GM21825 (cell line): ENCODE results near the gene KBTBD12.

Source experiments
- ATAC-seq: cut with Tn5 transposase; IDR thresholded peaks from one replicate; pipeline ENCODE4 v1.9.1; 2021; ENCODE audit warnings: mild to moderate bottlenecking, moderate library complexity; ENCODE audit not compliant: unreplicated experiment

Gene KBTBD12

DNA sequence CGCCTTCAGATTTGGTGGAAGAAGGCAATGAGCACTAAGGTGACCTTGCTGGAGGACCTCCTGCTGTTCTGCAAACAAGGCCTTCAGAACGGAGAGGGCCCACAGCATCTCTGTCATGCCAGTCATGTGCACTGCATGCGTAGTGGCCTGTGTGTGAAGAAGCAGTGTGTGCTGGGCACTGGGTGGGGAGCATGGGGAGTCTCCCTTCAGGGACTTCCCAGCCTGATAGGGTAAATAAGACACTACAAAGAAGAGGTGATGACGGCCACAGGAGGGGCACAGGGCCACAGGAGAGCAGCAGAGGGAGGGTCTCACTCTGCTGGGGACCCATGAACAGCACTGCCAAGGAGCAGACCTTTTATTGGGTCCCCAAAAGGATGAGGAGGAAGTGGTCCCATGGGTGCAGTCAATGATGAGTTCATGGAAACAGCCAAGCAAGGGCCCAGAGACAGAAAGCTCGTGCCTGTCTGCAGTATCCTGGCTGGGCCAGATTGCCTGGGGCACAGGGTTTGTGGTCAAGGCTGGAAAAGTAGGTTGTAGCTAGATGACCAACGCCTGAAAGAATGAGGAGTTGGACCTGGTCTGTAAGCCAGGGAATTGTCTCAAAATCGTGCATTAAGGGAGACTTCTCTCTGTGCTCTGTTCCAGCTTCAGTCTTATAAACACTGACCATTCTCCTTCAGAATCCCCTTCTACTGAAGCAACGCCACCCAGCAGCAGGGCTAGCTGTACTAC lies 69.4 kb downstream of the KBTBD12 start:
- ATAC-seq: no peak

DNA sequence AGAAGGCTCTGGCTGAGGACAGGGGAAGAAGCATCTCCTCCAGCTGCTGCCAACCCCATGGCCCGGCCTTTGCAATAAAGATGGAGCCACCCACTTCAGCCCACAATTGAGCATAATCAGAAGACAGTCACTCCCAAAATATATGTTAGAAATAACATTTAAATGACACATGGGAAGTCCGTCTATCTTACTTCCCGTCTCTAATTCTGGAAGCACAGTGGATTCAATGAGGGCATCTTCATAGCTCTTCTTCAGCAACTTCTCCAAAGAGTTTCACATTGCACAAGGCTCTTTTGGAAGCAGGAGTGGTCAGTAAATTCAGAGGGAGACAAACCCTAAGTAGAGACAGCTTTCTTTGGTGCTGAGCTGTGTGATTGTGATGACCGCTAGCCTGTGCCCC lies 70.2 kb downstream of the KBTBD12 start:
- no peak for ATAC-seq

DNA sequence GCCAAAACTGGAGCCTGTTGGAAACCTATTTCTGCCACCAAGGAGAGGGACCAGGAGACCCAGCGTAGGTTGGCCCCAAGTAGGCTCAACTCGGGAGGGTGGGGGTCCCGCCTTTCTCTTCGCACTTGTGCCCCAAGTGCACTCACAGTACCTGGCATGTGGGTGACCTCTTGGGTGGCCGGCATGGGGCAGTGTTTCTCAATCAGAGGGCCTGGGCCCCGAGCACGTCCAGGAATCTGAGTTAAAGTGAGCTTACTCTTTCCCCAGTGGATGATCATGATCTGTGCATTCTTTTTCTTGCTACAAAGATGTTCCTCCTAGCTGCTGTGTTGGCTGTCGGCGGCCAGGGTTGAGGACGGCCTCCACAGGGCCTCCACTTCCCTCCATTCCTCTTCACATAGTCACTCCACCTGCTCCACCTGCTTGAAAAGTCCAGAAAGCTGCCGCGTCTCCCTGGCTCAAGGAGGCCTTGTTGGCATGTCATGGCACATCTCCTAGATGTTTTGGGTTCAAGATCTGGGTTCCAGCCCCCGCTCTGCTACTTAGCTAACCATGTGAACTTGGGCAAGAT lies 70.7 kb downstream of the KBTBD12 start:
- no peak for ATAC-seq

DNA sequence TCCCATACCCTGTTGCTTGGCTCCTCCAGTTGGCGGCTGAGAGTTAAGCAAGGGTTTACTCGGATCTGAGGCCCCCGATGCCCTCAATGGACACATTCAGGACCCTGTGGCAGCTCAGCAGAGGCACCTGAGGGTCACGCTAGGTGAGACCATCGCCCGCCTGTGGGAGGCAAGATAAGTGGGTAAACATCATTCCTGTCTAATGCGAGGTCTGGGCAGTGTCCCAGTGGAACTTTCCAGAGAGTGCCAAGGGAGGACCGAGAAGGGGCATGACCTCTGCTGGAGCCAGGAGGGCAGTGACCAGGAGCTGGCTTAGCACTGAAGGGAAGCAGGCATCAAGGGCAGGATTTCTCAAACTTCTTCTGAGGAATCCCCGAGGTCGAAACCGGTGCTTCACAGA lies 71.8 kb downstream of the KBTBD12 start:
- no peak for ATAC-seq

DNA sequence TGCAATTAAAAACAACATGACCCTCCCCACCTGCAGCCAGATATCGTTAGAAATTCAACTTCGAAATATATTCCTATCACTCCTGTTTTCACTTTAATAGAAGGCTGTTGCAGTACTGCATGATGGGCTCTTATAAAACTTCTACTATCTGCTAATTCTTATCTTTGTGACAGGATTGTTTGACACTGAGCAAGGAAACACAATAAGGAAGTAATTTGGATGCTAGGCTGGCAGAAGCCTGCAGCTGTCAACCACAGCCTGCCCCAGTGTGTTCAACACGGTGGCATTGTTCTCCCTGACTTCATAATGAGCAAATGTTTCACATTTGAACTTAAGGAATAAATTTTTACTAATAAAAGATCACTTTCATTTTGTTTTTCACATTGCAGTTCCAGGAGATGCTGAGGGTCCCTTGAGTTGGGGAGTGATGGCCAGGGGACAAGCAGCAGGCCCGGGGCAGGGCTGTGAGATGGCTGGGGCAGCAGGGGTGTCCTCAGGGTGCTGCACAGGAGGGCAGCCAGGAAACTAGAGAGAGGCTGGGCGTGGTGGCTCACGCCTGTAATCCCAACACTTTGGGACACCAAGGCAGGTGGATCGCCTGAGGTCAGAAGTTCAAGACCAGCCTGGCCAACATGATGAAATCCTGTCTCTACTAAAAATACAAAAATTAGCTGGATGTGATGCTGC lies 72.4 kb downstream of the KBTBD12 start:
- ATAC-seq: no peak

DNA sequence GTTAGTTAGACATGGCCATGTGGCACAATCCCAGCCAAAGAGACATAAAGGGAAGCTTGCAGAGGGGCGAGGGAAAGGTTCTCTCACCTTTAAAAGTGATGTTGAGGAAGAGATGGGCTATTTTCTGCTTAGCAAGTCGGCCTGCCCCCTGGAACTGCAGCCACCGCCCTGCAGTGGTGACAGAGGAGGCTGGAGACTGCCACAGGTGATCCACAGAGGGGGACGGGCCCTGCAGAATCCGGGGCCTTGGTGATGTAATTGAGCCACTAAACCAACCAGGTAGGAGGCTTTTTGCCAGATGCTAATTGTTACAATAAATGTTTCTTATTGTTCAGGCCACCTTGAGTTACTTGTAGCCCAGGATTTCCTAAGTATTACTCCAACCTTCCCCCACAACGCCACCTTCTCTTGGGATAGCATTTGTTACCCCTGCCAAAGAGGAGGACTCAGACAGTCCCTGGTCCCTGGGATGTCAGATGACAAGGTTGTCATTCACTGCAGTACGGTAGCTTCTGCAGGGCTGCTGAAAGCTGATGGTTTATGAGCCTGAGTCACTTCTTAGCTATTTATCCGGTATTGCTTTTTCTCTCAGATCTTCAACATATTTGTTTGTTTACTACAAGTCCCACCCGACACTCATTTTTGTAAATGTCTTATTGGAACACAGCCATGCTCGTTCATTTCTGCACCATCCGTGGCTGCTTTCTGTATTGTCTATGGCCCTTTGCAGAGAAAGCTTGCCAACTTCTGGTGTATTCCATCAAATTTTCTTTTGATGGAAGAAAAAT lies 73.9 kb downstream of the KBTBD12 start:
- no peak for ATAC-seq

DNA sequence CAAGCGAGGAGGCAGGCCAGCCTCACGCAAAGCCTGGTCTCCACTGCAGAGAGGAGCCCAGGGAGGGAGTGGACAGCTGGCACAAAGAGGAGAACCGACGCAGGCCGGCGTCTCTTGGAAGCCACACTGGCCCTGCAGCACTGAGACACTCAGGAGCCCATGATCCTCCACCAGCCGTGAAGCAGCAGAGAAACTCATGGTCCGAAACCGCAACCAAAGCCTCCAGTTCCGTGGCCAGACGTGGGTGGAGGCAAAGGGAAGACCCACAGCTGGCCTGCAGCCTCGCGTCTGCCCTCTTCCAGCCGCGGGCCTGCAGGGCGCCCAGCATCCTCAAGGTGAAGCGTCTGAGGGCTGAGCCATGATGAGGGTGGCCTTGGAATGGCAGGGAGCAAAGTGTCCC lies 75.0 kb downstream of the KBTBD12 start:
- ATAC-seq: no peak

DNA sequence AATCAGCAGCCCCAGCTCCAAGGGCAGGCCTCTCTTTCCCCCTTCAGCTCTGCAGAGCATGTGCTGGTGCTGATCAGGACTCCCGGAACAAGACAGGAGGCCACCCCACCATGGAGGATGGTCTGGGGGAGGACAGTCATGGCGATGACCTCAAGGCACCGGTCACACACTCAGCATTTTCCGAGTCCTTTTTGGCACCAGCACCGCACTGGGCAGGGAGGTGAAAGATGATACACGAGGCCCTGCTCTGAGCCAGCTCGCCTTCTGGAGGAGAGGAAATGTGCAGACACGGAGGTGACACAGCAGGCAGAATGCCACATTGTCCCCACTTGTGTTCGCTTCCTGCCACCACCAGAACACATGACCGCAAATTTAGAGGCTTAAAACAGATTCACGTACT lies 75.4 kb downstream of the KBTBD12 start:
- ATAC-seq: no peak

DNA sequence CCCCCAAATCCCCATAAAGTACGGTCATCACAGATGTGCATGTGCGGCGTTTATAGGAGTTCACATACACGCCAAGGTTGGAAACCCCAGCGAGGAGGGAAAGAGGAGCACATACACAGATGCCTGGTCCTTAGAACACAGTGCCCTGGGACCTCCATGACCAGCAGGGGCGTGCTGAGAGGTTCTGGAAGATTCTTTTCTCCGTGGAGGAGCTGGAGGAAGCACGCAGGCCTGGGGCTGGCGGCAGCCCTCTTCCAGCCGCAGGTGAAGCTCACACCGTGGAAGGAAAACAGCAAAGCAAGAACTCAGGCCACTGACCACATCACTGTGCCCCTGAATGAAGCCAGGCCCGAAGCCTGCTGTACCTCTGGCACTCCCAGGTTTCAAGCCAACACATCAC lies 76.2 kb downstream of the KBTBD12 start:
- ATAC-seq: no peak

DNA sequence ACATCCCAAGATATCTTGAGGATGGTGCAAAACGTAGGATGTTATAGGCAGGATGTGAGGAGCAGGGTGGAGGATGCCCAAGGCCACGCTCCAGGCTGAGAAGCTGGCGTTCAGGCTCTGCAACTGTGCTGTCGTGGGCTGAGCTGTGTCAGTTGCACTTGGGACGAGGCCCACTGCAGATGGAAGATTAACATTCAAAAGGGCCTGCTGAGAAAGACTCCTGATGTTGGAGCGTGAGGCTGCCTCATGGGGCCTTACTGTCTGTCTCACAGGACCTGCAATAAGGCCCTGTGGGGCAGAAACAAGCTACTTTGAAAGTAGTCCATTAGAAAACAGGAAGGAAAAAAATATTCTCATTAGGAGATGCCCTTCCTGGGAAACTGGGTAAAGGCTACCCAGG lies 76.6 kb downstream of the KBTBD12 start:
- no peak for ATAC-seq

DNA sequence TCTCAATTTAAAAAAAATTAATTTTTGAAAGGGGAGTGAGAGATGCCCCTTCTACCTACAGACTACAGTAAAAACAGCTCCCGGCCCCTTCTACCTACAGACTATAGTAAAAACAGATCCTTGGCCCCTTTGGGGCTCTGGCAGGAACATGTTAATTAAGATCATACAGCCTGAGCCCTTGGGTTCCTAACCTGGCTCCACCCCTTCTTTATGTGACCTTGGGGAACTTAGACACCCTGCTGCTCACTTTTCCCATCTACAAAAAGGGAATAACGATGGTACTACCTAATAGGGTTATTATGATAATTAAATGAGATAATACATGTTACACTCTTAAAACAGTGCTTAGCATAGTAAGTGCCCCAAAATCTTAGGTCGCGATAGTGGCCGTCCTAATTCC lies 77.1 kb downstream of the KBTBD12 start:
- no peak for ATAC-seq

DNA sequence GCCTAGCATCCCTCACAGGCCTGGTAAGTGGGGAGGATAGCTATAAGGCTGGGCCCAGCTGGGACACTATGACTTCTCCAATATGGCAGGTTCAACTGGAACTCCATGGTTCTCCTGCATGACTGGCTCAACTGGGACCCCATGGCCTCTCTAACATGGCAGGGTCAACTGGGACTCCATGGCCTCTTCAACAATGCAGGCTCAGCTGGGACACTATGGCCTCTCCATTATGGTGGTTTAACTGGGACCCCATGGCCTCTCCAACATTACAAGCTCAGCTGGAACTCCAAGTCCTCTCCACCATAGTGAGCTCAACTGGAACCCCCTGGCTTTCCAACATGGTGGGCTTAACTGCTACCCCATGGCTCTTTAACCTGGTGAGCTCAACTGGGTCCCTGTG lies 79.0 kb downstream of the KBTBD12 start:
- ATAC-seq: no peak

DNA sequence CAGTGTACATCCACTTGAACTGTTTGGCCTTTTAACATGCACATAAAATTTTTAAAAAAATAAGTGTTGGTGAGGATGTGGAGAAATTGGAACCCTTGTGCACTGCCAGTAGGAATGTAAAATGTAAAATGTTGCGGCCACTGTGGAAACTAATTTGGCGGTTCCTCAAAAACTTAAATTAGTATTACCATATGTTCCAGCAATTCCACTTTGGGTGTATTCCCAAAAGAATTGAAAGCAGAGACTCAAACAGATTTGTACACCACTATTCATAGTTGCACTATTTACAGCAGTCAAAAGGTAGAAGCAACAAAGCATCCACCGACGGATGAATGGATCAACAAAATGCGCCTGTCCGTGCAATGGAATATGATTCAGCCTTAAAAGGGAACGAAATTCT lies 82.0 kb downstream of the KBTBD12 start:
- ATAC-seq: no peak

DNA sequence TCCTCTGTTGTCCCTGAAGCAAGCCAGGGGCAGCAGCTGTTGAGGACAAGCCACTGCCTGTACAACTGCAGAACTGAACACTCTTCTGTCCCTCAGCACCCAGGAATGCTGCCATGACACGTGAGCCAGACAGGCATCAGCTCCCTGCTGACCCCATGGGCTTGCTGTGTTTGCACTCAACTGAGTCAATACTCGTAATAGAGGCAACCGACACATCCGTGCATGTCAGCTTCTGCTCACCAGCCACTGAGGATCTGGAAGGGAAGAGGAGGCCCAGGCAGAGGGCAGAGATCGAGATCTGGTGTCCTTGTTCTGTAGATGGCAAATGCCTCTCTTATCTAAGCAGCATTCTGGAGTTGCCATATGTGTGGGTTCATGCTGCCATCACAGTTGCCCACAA lies 82.9 kb downstream of the KBTBD12 start:
- ATAC-seq: no peak

DNA sequence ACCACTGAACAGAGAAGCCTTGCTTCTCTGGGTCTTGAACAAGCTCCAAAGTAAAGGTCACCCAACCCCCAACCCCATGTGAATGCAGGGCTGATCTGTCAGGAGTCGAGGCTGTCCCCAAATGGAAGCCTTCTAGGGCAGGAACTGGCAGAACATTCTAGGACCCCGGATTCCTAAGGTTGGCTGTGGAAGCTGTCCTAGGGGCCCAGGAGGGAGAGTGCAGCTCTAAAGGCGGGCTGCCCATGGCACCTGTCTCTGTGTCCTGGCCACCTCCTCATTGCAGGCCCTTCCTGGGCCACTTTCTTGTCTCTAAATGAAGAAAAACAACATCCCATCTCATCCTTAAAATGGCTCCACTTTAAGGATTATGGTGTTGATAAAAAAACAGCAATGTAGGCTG lies 83.6 kb downstream of the KBTBD12 start:
- ATAC-seq: no peak

DNA sequence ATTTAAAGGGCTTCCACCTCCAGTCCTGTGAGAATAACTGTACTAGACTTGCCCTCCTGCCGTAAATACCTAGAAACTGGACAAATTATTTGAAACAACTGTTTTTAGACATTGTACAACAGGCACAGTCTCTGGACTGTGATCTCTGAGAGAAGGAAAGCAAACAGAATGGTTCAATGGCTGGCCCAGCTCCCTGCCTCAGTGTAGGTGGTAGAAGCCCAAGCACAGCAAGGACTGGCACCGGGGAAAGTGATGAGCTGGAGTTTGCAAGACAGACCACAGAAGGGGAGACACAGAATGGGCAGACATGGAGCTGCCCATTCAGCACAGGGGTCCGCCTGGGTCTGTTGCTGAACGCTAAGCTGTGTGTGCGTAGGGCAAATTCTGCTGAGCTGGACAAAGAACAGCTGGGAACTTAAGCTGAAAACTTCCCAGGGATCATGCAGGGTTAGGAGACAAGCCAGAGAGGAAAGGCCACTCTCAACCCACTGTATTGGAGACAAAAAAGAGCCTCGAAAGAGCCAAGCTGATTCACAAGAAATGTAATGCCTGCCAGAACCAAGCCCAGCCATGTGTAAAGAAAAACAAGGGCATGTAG lies 84.6 kb downstream of the KBTBD12 start:
- ATAC-seq: no peak

DNA sequence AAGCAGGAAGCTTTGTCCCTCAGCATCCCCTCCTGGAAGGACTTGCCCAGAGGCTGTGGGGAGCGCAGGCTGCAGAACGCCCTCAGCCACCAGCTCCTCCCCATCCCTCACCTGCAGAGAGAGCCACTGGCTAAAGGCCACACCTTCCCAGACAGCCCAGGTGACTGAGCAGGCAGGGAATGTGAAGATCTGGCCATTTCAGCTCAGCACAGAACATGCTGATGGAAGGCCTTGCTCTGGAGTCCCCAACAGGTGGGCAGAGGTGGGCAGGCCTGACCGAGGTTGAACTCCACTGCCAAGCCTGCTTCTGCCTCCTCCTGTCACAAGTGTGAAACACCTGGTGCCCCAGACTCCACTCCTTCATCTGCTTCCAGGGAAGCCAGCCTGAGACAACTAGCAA lies 86.5 kb downstream of the KBTBD12 start:
- ATAC-seq: no peak

DNA sequence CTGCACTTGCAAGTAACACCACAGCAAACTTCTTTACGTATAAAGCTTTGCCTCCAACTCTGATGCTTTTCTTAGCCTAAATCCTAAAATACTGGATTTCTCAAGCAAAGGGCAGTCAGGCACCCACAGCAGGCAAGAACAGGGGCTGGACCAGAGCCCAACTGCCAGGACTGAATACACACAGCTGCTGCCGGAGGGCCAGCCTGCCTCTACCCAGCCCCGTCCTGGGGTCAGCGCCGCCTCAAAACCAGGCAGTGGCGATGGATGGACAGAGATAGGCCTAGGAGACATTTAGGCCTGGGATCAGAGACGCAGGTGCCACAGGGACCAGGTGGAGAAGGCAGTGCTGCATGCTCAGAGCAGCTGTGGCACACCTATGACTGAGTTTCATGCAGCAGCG lies 89.6 kb downstream of the KBTBD12 start:
- no peak for ATAC-seq

DNA sequence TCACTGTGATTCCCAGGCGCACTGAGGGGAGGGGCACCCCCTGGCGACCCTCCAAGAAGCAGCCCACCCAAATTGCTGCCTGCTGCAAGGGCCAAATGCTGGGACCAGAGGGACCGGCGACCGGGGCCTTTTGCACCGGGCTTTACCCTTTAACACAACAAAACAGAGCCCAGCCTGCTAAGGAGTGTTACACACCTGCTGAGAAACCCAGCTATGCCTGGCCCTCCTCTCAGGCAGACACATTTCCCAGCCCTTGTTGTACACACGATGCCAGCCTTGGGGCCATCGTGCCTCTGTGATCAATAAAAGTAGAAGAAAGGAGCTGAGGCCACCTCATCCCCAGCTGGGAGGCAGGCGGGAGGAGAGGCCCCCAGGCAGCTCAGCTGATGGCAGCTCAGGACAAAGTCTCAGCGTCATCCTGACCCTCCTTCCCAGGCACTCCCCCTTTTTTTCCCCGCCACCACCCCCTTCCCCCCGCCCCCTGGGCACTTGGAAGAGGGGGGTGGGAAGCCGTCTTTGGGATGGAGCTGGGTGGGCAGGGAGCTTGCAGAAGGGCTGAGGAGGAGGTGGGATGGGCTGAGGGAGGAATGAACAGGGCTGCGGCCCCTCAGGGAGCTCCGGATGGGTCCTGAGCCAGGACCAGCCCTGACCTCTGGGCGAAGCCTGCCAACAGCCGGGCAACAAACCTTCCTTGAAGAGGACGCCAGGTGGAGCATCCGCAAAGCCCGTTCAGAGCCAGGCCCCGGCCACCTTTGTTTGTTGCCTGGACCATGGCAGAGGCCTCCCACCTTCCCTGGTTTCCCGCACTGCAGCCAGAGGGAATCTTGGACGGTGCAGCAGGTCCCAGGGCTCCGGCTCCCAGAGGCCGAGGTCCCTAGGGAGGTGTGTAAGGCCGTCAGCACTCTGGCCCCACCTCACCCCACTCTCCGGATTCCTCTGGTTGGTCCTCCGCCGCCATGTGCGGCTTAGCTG lies 91.3 kb downstream of the KBTBD12 start:
- no peak for ATAC-seq

DNA sequence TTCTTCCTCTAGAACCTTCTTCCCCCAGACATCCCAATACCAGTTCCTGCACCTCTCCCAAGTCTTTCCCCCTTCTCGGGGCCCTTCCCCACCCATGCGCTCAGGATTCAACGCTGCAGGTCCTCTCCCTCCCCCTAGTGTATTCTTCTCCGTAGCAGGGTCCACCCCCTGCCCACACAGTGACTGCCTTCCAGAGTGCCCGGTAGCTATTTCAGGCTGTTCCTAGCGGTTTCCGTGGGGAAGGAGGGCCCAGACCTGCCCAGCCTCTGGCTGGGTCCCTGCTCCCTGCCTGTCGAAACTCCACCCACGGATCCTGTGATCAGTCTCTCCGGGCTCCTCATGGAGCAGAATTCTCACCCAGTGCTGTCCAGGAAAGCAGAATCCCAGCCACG lies 92.0 kb downstream of the KBTBD12 start:
- no peak for ATAC-seq
